Right lobe of liver (tissue), 4 donors: ENCODE data around the gene PCDHB10.
"Not testable (repeated sequence)": the region's sequence is repeated elsewhere in the genome, so short reads cannot be mapped to it uniquely, and the experiment has no call there.

ENCODE experiments used
- POLR2A ChIP-seq: fragments of 450-650 bp; IDR thresholded peaks from one replicate; pipeline ENCODE4 v1.6.1; 2017; ENCODE audit warnings: antibody characterized with exemption, mild to moderate bottlenecking
- TF ChIP-seq, protein P1 (sequence below), 4 donors: fragments of 200-600 bp in 3 of 4; fragments of 450-650 bp in 1 of 4; IDR thresholded peaks; one replicate each; pipeline versions ENCODE4 v1.5.1 to v1.8.0; 2016 to 2022; ENCODE audit warnings: antibody characterized with exemption in 4 of 4, mild to moderate bottlenecking in 2 of 4
- donor health status: DM: no; HTN: no; CAD: no.
- donor health status: DM: no; HTN: no; CAD: no.
- donor health status: DM: no; HTN: yes; CAD: no.

DNA sequence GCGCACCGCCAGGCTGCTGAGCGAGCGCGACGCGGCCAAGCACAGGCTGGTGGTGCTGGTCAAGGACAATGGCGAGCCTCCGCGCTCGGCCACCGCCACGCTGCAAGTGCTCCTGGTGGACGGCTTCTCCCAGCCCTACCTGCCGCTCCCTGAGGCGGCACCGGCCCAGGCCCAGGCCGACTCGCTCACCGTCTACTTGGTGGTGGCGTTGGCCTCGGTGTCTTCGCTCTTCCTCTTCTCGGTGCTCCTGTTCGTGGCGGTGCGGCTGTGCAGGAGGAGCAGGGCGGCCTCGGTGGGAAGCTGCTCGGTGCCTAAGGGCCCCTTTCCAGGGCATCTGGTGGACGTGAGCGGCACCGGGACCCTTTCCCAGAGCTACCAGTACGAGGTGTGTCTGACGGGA, 9.5 kb downstream of the PCDHB10 start:
- TF ChIP-seq, protein P1, sequence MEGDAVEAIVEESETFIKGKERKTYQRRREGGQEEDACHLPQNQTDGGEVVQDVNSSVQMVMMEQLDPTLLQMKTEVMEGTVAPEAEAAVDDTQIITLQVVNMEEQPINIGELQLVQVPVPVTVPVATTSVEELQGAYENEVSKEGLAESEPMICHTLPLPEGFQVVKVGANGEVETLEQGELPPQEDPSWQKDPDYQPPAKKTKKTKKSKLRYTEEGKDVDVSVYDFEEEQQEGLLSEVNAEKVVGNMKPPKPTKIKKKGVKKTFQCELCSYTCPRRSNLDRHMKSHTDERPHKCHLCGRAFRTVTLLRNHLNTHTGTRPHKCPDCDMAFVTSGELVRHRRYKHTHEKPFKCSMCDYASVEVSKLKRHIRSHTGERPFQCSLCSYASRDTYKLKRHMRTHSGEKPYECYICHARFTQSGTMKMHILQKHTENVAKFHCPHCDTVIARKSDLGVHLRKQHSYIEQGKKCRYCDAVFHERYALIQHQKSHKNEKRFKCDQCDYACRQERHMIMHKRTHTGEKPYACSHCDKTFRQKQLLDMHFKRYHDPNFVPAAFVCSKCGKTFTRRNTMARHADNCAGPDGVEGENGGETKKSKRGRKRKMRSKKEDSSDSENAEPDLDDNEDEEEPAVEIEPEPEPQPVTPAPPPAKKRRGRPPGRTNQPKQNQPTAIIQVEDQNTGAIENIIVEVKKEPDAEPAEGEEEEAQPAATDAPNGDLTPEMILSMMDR (IDR thresholded peaks at IDR 0.05): not testable (repeated sequence)
- not testable (repeated sequence) for TF ChIP-seq POLR2A
